ENCODE results near the gene MAD1L1. TPM values are rescaled to one million over a fixed set of nuclear protein-coding genes. Genes with fewer than 3 reads are reported as not detected.

MAD1L1 gene
- total RNA-seq, 4 donors from 2014 or later, result 22.3 to 56.6 (median 35.0) TPM

GRCh38 chr7:1954366-1955004 lies 278.3 kb downstream of the MAD1L1 start:
- no peak for TF ChIP-seq POLR2A (IDR thresholded peaks at IDR 0.05)
- WGBS, 2 donors (ENCODE audit: low coverage in 1 of 2), result 60 to 62% methylated on average over 1 to 5 of the region's 22 CpGs
- ATAC-seq, result no peak
- Histone ChIP-seq H3K9me3 (no peaks in the 10 kb centered on the region), H3K27me3 (no peaks in the 10 kb centered on the region), H3K4me1 (peaks cover 0 to 7% (median 0%) of the 10 kb centered on the region in 3 donors), H3K36me3 (peaks cover 0 to 13% of the 10 kb centered on the region in 2 donors), H3K27ac (no peak overlapping the region), H3K4me3 (no peak overlapping the region)

DNA sequence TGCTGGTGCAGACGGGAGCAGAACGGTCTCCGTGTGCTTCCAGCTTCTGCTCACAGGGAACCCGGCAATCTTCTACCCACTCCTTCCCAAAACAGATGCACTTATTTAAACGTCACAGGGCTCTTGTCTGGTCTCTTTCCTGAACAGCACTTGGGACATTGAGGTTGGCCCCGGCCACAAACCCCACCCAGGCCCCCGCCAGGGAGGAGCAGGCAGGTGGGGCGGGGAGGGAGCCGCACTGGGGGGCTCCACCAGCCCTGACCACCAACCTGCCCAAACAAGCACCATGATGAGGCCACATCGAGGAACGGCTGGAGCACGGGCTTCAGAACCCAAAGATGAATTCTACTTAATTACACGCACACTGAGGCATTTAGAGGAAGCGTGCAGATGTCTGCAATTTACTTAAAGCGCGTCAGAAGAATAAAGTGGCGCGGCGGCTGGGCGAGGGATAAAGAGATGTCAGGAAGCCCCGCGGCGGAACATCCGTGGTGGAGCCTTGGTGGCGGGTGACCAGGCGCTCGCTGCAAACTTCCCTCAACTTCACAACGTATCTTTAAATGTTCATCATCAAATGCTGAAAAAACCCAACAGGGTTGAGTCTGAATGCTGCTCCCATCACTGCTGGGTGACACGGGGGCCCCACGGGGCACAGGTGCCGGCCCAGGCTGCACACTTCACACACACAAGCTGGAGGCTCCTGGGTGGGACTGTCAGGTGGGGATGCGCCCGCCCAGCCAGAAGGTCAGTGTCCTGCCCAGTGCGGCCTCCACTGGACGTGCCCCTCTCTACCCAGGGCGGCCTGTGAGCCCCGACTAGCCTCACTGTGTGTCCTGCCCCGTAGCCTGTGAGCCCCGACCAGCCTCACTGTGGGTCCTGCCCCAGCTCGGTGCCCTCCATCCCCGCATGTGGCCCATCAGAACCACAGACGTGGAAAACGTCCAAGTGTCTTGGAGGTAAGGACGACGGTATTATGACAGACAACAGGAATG lies 279.2 kb downstream of the MAD1L1 start:
- peaks cover 0 to 13% of the 10 kb centered on the region in 2 donors for H3K36me3 ChIP-seq
- 93% methylated on average over 22 of the region's 45 CpGs; no CpG with 5 or more reads in 1 of the 2 donors for WGBS, 2 donors (ENCODE audit: low coverage in 1 of 2)
- ATAC-seq, result no peak
- TF ChIP-seq POLR2A (IDR thresholded peaks at IDR 0.05) (no peak), EP300 (IDR thresholded peaks at IDR 0.05) (no peak)
- H3K27me3 ChIP-seq, result no peaks in the 10 kb centered on the region
- H3K9me3 ChIP-seq, result no peaks in the 10 kb centered on the region
- peaks cover 0 to 7% (median 0%) of the 10 kb centered on the region in 3 donors for H3K4me1 ChIP-seq
- H3K4me3 ChIP-seq, result no peak overlapping the region
- no peak overlapping the region for H3K27ac ChIP-seq

DNA sequence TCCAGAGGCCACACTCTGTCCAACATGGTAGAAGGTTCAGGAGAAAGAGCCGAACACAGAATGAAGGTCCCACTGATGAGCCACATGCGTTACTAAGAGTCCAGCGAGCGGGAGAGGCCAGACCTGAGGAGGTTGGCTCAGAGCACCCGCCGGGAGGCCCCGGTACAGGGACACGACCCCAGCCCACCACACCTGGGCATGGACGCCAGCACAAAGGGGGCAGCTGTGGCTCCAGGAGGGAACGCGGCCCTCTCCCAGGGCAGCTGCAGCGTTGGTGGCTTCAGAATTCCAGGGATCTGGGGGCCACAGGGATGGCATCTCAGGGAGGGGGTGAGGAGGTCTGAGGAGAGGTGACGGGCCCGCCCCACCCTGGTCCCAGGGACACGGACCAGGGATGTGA lies 280.0 kb downstream of the MAD1L1 start:
- Histone ChIP-seq H3K4me3 (no peak overlapping the region), H3K36me3 (peaks cover 0 to 13% of the 10 kb centered on the region in 2 donors), H3K4me1 (peaks cover 0 to 7% (median 0%) of the 10 kb centered on the region in 3 donors), H3K9me3 (no peaks in the 10 kb centered on the region), H3K27ac (no peak overlapping the region), H3K27me3 (no peaks in the 10 kb centered on the region)
- no peak for ATAC-seq
- TF ChIP-seq EP300 (IDR thresholded peaks at IDR 0.05), result no peak
- TF ChIP-seq CTCF (IDR thresholded peaks at IDR 0.05), result no peak
- no peak for TF ChIP-seq POLR2AphosphoS5 (IDR thresholded peaks at IDR 0.05)
- TF ChIP-seq POLR2A (IDR thresholded peaks at IDR 0.05), result no peak
- WGBS, 2 donors (ENCODE audit: low coverage in 1 of 2), result 95% methylated on average over 10 of the region's 15 CpGs; no CpG with 5 or more reads in 1 of the 2 donors

- Histone ChIP-seq H3K4me3 (no peak overlapping the region), H3K36me3 (peaks cover 0 to 10% of the 10 kb centered on the region in 2 donors), H3K4me1 (peaks cover 0 to 7% (median 0%) of the 10 kb centered on the region in 3 donors), H3K9me3 (no peaks in the 10 kb centered on the region), H3K27me3 (no peaks in the 10 kb centered on the region), H3K27ac (no peak overlapping the region)
- ATAC-seq, result no peak
- TF ChIP-seq POLR2AphosphoS5 (IDR thresholded peaks at IDR 0.05), result no peak
- TF ChIP-seq EP300 (IDR thresholded peaks at IDR 0.05), result no peak
- no peak for TF ChIP-seq POLR2A (IDR thresholded peaks at IDR 0.05)
- no peak for TF ChIP-seq CTCF (IDR thresholded peaks at IDR 0.05)
- 100% methylated on average over 1 of the region's 28 CpGs; no CpG with 5 or more reads in 1 of the 2 donors for WGBS, 2 donors (ENCODE audit: low coverage in 1 of 2)
Measured at GRCh38 chr7:1952169-1952760, 280.5 kb downstream of the MAD1L1 start.

GRCh38 chr7:1951600-1951999 lies 281.1 kb downstream of the MAD1L1 start:
- no peak for TF ChIP-seq CTCF (IDR thresholded peaks at IDR 0.05)
- TF ChIP-seq EP300 (IDR thresholded peaks at IDR 0.05), result no peak
- TF ChIP-seq POLR2AphosphoS5 (IDR thresholded peaks at IDR 0.05), result no peak
- no peak for TF ChIP-seq POLR2A (IDR thresholded peaks at IDR 0.05)
- H3K27ac ChIP-seq, result no peak overlapping the region
- 0 to 100% methylated on average over 1 of the region's 17 CpGs for WGBS, 2 donors (ENCODE audit: low coverage in 1 of 2)
- peaks cover 0 to 7% (median 0%) of the 10 kb centered on the region in 3 donors for H3K4me1 ChIP-seq
- H3K4me3 ChIP-seq, result no peak overlapping the region
- no peak for ATAC-seq
- H3K36me3 ChIP-seq, result peaks cover 0 to 3% of the 10 kb centered on the region in 2 donors
- H3K9me3 ChIP-seq, result no peaks in the 10 kb centered on the region
- H3K27me3 ChIP-seq, result no peaks in the 10 kb centered on the region
